DND-41 (cell line): ENCODE data around the gene CRACR2B.

Source experiments
- EZH2 ChIP-seq: IDR thresholded peaks from 3 replicates; pipeline ENCODE4 v1.6.1; 2012; ENCODE audit warnings: borderline replicate concordance, low read depth, mild to moderate bottlenecking, moderate library complexity, low read length, inconsistent platforms; ENCODE audit not compliant: severe bottlenecking
- TF ChIP-seq, protein P1 (sequence below): IDR thresholded peaks from 2 replicates; pipeline ENCODE4 v1.5.1; 2012; ENCODE audit warnings: borderline replicate concordance, low read length, moderate library complexity, mild to moderate bottlenecking; ENCODE audit not compliant: poor library complexity, severe bottlenecking; ENCODE audit errors: extremely low read depth

DNA sequence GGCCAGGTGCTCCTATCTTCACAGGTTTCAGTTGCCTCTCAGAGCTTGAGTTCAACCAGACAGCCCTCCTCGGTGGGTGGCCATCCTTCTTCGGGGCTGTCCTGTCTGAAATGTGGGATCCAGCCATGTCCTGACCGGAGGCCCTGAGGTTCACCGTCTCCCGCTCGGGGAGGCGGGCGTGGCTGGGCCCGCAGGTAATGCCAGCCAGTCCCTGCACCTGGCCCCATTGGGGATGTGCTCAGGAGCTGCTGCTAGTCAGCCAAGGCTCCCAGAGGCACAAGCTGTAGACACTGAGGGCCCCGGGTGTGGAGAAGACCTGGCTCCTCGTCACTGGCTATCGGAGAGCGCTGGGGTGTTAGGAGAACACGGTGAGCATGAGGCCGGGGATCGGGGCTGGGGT lies 47.5 kb downstream of the CRACR2B start:
- TF ChIP-seq, protein P1, sequence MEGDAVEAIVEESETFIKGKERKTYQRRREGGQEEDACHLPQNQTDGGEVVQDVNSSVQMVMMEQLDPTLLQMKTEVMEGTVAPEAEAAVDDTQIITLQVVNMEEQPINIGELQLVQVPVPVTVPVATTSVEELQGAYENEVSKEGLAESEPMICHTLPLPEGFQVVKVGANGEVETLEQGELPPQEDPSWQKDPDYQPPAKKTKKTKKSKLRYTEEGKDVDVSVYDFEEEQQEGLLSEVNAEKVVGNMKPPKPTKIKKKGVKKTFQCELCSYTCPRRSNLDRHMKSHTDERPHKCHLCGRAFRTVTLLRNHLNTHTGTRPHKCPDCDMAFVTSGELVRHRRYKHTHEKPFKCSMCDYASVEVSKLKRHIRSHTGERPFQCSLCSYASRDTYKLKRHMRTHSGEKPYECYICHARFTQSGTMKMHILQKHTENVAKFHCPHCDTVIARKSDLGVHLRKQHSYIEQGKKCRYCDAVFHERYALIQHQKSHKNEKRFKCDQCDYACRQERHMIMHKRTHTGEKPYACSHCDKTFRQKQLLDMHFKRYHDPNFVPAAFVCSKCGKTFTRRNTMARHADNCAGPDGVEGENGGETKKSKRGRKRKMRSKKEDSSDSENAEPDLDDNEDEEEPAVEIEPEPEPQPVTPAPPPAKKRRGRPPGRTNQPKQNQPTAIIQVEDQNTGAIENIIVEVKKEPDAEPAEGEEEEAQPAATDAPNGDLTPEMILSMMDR, result no peak
- TF ChIP-seq EZH2, result no peak
